ENCODE data around the gene AMER1.

The AMER1 gene

DNA sequence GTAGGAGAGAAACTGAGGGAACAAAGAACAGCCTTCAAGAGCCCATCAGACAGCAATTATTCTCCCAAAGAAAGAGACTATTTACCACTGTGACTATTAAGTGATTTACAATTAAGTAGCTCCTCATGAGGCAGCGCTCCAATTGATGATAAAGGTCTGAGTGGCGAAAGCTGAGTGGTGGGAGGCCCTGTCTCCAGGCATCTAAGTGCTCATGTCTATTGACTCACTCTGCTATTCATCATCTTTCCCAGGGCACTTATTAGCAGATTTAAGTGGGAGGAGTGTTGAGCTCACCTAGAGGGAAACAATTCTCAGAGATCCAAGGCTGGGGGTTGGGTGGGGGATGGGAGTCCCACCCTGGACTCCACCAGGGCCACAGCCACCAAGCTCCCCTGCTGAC, 23.3 kb downstream of the AMER1 start:
- no peak for FAIRE-seq

GRCh38 chrX:64176876-64177275, 28.6 kb downstream of the AMER1 start:
- FAIRE-seq, result no peak

DNA sequence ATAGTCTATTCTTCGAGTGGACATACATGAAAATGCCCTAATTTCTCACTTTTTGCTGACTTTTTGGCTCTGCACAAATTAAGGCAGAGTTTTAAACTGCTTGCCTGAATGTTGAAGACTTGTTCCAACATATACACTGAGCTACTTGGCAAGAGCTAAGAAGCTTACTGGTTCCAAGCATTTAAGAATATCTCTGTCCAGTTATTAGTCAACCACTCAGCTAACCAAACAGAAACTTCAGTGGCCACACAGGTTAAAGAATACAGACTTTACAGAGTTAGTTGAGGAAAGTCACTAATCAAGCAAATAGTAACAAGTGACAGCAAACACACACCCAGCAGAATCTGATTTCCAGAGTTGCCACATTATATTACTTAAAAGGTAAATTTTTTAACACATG, 35.5 kb downstream of the AMER1 start:
- no peak for FAIRE-seq

DNA sequence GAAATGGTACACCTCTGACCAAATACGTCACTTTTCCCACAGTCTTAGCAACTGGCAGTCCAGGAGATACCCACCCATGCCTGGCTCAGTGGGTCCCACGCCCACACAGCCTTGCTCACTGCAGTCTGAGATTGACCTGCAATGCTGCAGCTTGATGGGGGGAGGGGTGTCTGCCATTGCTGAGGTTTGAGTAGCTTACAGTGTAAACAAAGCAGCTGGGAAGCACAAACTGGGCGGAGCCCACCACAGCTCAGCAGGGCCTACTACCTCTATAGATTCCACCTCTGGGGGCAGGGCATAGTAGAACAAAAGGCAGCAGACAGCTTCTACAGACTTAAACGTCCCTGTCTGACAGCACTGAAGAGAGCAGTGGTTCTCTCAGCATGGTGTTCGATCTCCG, 52.7 kb downstream of the AMER1 start:
- FAIRE-seq, result no peak

DNA sequence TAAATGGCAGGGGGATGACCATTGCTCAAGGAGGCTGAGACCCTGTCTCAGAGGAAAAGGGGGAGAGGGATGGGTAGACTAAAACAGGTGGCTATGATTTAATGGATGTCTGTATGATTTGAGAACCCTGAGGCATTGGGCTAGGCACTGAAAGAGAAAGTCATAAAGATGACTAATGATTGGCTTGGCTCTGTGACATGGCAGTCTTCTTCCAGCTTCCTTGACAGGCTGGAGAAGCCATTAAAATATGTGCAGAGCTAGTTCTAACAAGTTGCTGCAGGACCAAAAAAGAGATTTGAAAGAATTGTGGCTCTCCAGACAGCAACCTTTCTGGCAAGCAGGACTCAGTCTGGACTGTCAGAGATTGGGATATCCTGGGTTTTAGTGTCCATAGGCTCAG, 53.6 kb downstream of the AMER1 start:
- FAIRE-seq, result no peak

GRCh38 chrX:64150775-64151174, 54.7 kb downstream of the AMER1 start:
- FAIRE-seq, result no peak

All from A204.1 (cell line).